GM04504 (cell line): ENCODE data around the gene ZNF592.
A peak's percentile ranks its signal among the peaks of the same experiment; 100 is the strongest.
"Not testable (repeated sequence)": the region's sequence is repeated elsewhere in the genome, so short reads cannot be mapped to it uniquely, and the experiment has no call there.

ENCODE experiments used
- DNase-seq: peaks from one replicate; pipeline ENCODE4 v3.0.0-alpha.2; 2012; ENCODE audit warnings: low read depth

ZNF592 gene

GRCh38 chr15:84749111-84749991, 959 bp downstream of the ZNF592 start:
- DNase-seq = no peak

DNA sequence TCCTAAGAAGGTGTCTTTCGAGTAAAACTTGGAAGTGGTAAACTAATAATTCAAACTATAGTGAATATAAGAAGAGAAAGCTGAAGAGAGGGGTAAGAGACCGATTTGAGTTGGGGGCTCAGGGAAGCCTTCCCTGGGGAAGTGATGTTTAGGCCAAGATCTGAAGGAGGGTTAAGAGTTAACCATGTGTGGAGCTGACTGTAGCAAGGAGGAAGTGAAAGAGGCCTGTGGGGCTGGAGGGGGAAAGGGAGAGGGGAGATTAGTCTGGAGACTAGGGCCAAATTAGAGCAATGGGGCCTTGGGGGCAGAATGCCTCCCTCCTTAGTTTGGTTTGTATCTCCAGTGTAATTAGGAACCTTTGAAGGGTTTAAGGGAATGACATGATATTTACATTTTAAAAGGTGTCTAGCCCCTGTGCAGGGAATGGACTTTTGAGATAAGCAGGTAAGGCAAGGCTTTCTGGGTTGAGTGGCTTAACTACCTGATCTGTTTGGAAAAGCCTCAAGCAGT, 2.2 kb downstream of the ZNF592 start:
- no peak for DNase-seq

DNA sequence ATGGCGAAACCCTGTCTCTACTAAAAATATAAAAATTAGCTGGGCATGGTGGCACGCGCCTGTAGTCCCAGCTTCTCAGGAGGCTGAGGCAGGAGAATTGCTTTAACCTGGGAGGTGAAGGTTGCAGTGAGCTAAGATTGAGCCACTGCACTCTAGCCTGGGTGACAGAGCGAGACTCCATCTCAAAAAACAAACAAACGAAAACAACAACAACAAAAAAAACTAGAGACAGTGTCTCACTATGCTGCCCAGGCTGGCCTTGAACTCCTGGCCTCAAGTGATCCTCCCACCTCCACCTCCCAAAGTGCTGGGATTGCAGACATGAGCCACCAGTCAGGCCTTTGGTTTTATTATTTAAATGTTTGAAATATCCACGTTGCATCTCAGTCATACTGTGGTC, 3.3 kb downstream of the ZNF592 start:
- not testable (repeated sequence) for DNase-seq

- no peak for DNase-seq
Measured at GRCh38 chr15:84752195-84752594, 3.8 kb downstream of the ZNF592 start.

DNA sequence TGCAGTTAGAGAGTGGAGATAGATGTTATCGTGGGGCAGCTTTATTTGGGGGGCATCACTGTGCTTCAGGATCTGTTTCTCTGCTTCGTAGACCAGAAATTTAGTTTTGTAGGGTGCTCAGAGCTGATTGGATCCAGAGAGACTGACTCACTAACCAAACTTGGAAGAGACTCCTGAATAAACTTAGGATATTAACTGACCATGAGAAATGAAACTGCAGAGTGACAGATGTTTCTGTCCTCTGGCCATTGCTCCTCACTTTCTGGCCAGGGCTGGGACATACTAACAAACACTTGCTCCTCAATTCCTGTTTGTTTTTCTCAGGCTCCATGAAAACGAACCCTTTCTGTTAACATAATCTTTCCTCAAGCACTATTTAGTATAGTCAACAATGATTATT, 4.3 kb downstream of the ZNF592 start:
- DNase-seq = peak; percentile 24

- not testable (repeated sequence) for DNase-seq
Measured at GRCh38 chr15:84754889-84755288, 6.5 kb downstream of the ZNF592 start.

DNA sequence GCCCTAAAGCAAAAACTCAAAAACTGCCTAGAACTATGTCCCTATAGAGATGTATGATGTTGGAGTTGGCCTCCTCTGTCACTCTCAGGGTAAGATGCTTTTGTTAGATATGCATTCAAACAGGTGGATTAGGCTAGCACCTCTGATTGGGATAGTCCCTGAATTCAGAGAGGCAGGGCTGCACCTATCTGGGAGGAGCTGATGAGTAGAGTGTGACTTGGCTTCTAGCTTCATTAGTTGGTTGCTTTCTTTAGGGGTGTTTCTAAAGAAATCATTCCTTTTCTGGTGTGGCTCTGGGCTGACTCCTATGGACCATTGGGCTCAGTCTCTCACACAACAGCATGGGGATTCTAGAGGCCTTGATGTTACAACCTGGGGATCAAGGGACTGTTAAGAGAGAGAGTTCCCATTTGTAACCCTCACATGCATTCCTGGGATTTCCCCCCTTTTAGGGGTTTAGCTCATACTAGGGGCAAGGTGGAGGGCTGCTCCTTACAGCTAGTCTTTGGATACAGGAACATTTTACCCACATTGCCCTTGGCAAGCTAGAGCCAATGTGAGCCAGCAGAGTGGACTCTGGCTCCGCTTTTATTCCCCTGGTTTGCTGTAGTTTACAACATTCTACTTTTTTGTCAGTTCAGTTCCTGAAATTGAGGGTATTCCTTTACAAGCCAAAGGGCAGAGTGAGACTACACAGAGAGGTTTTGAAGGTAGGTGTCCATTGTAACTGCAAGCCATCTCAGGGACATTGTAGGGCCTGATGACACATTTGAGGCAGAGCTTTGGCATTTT, 7.5 kb downstream of the ZNF592 start:
- DNase-seq = no peak

DNA sequence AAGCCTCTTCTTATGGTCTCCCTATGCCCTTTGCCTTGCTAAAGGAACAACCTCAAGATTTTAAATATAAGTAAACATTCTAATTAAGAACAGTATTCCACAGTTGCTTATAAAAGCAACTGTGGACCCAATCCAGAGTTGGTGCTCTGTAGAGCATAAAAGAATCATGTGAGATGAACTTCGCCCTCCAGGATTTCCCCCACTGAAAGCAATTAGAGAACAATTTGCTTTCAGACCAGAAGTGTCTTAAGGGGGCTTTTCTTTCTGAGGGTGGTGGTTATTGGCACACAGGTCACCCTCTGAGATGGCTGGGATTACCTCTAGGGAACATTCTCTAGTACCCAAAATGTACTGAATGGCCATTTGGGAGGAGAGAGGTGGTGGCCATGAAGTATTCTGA, 10.6 kb downstream of the ZNF592 start:
- DNase-seq = no peak

- DNase-seq = no peak
Measured at GRCh38 chr15:84760219-84760618, 11.8 kb downstream of the ZNF592 start.

- no peak for DNase-seq
Measured at GRCh38 chr15:84761607-84762131, 13.3 kb downstream of the ZNF592 start.

GRCh38 chr15:84762840-84763572, 14.6 kb downstream of the ZNF592 start:
- no peak for DNase-seq

- no peak for DNase-seq
Measured at GRCh38 chr15:84764585-84764984, 16.2 kb downstream of the ZNF592 start.

GRCh38 chr15:84764989-84765388, 16.6 kb downstream of the ZNF592 start:
- no peak for DNase-seq

DNA sequence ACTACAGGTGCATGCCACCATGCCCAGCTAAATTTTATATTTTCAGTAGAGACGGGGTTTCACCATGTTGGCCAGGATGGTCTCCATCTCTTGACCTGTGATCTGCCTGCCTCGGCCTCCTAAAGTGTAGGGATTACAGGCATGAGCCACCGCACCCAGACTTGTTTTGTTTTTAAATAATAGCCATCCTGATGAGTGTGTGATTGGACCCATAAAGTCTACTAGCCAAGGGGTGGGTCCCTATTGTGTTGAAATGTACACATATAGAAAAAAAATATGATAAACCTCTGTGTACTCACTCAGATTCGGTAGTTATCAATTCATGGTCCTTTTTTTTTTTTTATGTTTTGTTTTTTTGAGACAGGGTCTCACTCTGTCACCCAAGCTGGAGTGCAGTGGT, 17.3 kb downstream of the ZNF592 start:
- DNase-seq = no peak

DNA sequence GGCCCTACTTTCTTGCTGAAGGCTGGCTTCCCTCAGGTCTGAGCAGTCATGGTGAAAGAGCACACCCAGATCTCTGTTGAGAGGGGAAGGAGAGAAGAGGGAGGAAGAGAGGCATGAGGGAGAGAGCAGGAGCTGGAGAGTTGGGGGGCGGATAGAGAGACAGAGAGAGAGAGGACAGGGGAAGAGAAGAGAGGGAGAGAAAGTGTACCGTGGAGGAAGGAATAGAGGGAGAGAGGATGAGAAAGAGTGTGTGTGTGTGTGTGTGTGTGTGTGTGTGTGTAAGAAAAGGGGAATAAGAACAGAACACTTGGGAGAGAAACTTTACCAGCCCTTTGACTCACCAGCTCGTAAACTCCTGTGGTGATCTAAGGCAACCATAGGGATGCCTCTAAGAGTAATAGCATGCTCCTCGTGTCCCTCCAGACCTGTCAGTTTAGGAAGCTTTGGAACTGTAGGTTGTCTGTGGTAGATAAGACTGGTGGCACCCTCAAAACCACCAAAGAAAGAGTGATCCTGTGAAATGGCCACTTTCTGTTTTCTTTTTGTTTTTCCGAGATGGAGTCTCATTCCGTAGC, 18.2 kb downstream of the ZNF592 start:
- peak; percentile 41 for DNase-seq

GRCh38 chr15:84772031-84772430, 23.6 kb downstream of the ZNF592 start:
- no peak for DNase-seq

DNA sequence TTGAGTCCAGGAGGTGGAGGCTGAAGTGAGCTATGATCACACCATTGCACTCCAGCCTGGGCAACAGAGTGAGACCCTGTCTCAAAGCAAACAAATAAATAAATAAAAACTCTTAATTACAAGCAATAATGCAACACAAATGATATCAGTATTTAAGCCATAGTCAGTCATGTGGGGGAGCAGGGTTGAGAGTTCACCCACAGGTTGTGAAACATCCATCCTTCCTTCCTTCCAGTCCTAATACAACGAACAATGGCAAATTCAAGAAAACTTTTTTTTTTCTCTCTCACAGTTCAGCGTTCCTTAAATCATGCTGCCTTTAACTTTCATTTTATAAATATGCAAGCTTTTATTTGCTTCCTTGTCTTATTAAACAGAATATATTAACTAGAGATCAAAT, 24.1 kb downstream of the ZNF592 start:
- no peak for DNase-seq

- no peak for DNase-seq
Measured at GRCh38 chr15:84773716-84774115, 25.3 kb downstream of the ZNF592 start.

DNA sequence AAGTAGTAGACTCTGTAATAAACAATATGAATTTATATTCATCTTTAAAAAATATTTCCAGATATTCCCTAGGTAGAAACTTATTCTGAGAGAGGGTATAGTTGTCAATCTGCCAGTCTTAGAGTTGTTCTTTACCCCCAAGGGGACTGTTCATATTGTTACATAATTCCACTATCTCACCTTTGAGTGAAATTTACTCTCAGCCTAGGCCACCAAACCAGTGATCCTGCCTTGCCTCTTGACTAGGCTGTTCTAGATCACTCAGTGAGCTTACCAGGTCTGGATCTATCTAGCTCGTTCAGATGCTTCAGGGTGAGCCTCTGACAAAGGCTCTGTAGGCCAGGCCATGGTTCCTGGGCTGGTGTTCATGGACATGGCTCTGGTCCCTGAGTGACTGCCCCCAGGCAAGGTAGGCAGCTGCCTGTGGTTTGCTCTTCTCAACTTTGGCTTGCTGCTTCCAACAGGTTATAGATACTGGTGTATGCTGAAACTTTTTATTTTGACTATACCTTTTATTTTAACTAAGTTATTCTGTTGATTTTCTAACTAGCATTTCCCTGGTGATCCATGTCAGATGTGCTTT, 27.6 kb downstream of the ZNF592 start:
- no peak for DNase-seq

GRCh38 chr15:84778194-84778593, 29.8 kb downstream of the ZNF592 start:
- DNase-seq = no peak

DNA sequence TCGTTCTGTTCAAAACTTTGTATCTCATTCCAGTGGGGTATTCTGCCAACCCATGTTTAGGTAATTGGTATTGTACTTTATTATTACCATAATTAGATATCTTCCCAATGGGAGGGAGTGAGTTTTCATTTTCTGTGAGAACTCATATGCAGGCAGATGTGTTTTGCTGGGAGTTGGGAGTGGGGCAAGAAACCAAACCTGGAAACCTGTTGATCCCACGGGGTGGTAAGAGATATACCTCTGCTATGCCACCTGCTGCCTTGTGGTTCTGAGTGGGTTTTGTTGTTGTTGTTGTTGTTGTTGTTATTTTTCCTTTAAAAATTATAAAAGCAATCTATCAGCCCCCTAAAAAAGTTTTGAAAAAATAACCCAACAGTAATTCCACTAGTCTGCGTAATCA, 32.1 kb downstream of the ZNF592 start:
- DNase-seq = no peak
